ENCODE measurements around the gene AGAP3.

Gene AGAP3

DNA sequence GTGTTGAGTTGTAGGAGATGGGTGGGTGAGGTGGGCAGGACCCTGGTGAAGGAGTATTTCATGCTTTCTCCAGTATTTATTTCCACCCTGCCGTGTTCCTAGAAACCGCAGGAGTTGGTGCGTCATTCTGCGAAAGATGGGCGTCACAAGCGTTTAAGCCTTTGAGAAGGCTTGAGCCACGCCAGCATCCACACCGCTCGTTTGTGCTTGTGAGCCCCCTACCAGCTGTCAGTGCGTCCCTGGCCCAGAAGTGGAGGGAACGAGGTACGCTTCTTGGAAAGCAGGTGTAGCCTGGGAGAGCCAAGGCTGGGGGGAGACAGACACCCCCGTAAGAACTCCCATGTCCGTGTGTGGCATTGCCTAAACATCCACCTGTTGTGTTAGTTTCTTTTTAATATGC, 5.7 kb downstream of the AGAP3 start:
- FAIRE-seq (no peak), DNase-seq (ENCODE audit: insufficient read length, low spot score) (no peak)
- TF ChIP-seq SPI1 (IDR thresholded peaks at IDR 0.05; ENCODE audit: low read depth, low read length), result no peak
- no peak for TF ChIP-seq TAF1 (IDR thresholded peaks at IDR 0.05; ENCODE audit: low read depth, low read length)
- no peak for TF ChIP-seq POLR2A (IDR thresholded peaks at IDR 0.05; ENCODE audit: low read depth, low read length)
- no peak for TF ChIP-seq POU2F2 (IDR thresholded peaks at IDR 0.05; ENCODE audit: low read depth, low read length)
- TF ChIP-seq POLR2AphosphoS5 (IDR thresholded peaks at IDR 0.05; ENCODE audit: low read depth, low read length), result no peak

DNA sequence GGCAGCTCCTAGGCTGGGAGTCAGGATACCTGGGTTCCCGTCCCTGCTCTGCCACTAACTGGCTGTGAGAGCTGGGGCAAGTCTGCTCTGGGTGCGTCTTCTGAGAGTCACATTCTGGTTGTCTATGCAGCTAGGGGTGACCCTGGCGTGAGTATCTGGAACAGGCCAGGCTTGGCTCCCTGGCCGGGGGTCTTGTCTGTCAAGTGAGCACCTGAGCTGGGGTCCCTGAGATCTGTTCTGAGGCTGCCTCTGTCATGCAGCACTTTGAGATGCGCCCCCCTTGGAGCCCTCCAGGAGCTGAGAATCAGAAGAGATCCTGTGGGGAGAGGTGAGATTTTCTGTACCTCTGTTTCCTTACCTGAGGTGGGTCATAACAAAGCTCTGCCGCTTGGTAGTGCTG, 7.5 kb downstream of the AGAP3 start:
- TF ChIP-seq POLR2A (IDR thresholded peaks at IDR 0.05; ENCODE audit: low read depth, low read length) (no peak), PAX5 (IDR thresholded peaks at IDR 0.05; ENCODE audit: insufficient read depth, low read length, severe bottlenecking) (no peak)
- DNase-seq (ENCODE audit: insufficient read length, low spot score) (no peak), FAIRE-seq (no peak)

DNA sequence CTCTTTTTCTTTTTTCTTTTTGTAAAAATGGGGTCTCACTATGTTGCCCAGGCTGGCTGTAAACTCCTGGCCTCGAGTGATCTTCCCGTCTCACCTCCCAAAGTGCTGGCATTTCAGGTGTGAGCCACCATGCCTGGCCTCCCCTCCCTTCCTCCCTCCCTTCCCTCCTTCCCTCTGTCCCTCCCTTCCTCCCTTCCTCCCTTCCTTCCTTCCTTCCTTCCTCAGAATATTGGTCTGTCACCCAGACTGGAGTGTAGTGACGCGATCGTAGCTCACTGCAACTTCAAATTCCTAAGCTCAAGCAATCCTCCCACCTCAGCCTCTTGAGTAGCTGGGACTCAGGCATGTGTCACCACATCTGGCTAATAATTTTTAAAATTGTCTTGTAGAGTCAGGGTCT, 8.4 kb downstream of the AGAP3 start:
- TF ChIP-seq POLR2A (IDR thresholded peaks at IDR 0.05; ENCODE audit: low read depth, low read length), result no peak
- no peak for TF ChIP-seq POLR2AphosphoS5 (IDR thresholded peaks at IDR 0.05; ENCODE audit: low read depth, low read length)
- TF ChIP-seq PAX5 (IDR thresholded peaks at IDR 0.05; ENCODE audit: insufficient read depth, low read length, severe bottlenecking), result no peak
- no peak for TF ChIP-seq TAF1 (IDR thresholded peaks at IDR 0.05; ENCODE audit: low read depth, low read length)
- no peak for TF ChIP-seq SPI1 (IDR thresholded peaks at IDR 0.05; ENCODE audit: low read depth, low read length)
- no peak for TF ChIP-seq POU2F2 (IDR thresholded peaks at IDR 0.05; ENCODE audit: low read depth, low read length)
- no peak for DNase-seq (ENCODE audit: insufficient read length, low spot score)
- no peak for FAIRE-seq

DNA sequence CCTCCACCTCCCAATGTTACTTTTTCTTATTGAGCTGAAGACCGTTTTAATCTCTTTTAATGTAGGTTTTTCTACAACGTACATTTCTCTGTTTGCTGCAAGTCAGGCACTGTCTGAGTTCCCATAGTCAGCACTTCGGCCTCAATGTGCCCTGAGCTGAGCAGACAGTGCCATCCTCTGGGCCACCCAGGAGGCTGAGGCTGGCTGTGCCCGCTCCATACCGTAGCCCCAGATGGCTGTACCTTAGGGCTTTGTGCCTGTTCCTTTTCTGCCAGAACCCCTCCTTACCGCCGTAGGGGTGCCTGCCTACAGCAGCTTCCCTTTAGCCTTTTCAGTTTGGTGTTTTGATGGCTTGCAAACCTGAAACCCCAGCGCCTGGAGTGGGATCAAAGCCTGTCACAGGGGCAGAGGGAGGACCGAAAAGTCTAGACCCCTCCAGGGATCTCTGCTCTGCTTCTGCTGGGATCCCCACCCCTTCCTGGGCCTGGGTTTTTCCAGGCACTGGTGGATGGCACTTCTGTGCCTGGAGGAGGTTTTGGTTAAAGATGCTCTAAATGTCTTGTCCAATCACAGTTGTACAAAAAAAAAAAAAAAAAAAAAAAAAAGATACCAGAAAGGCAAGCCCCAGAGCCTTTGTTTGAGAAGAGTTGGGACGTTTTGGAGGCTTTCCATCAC, 9.0 kb downstream of the AGAP3 start:
- FAIRE-seq, result no peak
- TF ChIP-seq POLR2A (IDR thresholded peaks at IDR 0.05; ENCODE audit: low read depth, low read length) (no peak), POLR2AphosphoS5 (IDR thresholded peaks at IDR 0.05; ENCODE audit: low read depth, low read length) (no peak), POU2F2 (IDR thresholded peaks at IDR 0.05; ENCODE audit: low read depth, low read length) (no peak), SPI1 (IDR thresholded peaks at IDR 0.05; ENCODE audit: low read depth, low read length) (no peak), PAX5 (IDR thresholded peaks at IDR 0.05; ENCODE audit: insufficient read depth, low read length, severe bottlenecking) (no peak), TAF1 (IDR thresholded peaks at IDR 0.05; ENCODE audit: low read depth, low read length) (no peak)
- DNase-seq (ENCODE audit: insufficient read length, low spot score), result no peak

DNA sequence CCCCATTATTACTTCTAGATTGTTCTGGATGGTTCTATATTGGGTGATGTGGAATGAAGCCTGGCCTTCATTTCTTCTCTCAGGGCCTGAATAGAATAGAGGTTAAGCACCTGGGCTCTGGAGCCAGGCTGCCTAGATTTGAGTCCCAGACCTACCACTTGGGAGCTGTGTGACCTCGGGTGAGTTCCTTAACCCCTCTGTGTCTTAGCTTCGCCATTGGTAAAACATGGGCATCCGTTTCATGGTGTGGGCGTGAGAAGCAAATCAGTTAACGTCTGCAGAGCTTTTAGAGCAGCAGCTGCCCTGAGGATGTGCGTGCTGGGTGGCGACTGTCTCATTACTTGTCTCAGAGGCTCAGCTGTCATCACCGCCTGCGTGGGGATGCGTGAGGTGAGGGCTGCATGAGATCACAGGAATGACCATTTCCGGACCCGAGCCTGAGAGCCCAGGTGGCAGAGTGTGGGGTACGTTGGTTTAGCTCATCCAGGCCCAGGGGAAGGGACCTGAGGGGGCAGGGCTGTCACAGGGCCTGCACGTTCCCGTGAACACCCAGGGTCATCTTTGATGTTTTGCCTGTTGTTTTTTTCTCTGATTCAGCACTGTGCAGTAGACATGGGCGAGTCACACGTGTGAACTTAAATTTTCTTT, 9.7 kb downstream of the AGAP3 start:
- FAIRE-seq (no peak), DNase-seq (ENCODE audit: insufficient read length, low spot score) (no peak)
- TF ChIP-seq PAX5 (IDR thresholded peaks at IDR 0.05; ENCODE audit: insufficient read depth, low read length, severe bottlenecking), result no peak
- no peak for TF ChIP-seq POLR2AphosphoS5 (IDR thresholded peaks at IDR 0.05; ENCODE audit: low read depth, low read length)
- TF ChIP-seq POU2F2 (IDR thresholded peaks at IDR 0.05; ENCODE audit: low read depth, low read length), result no peak
- no peak for TF ChIP-seq TAF1 (IDR thresholded peaks at IDR 0.05; ENCODE audit: low read depth, low read length)
- TF ChIP-seq POLR2A (IDR thresholded peaks at IDR 0.05; ENCODE audit: low read depth, low read length), result no peak
- no peak for TF ChIP-seq SPI1 (IDR thresholded peaks at IDR 0.05; ENCODE audit: low read depth, low read length)

DNA sequence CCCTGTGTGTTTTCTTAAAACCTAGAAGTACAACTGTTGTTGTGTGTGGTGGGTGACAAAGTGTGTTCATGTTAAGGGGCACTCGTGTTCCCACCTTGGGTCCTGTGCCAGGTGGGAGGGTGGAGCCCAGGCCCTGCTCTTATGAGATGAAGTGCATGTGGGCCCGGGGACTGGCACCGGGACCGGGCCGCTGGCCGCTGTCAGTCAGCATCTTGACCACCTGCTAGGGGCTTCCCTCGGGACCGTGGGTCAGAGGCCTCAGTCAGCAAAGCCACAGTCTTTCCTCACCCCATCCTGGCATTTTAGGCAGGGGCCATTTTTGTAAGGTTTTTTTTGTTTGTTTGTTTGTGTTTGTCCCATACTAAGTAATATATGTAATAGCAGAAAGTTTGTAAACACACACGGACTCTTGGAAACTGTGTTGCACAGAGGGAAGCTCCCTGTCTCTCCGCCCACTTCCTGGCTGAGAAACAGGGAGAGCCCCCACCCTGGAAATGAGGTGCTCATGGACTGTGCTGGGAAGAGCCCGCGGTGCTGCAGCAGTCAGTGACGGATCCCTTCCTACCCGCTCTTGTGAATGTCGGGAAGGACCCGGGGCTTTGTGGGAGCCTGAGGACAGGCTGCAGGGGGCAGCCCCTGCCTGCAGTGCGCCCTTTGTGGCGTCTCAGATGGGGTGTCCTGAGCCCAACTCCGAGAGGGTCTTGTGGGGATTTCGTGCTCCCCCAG, 13.4 kb downstream of the AGAP3 start:
- no peak for DNase-seq (ENCODE audit: insufficient read length, low spot score)
- no peak for TF ChIP-seq POLR2A (IDR thresholded peaks at IDR 0.05; ENCODE audit: low read depth, low read length)
- no peak for TF ChIP-seq SPI1 (IDR thresholded peaks at IDR 0.05; ENCODE audit: low read depth, low read length)
- no peak for TF ChIP-seq PAX5 (IDR thresholded peaks at IDR 0.05; ENCODE audit: insufficient read depth, low read length, severe bottlenecking)
- no peak for TF ChIP-seq TAF1 (IDR thresholded peaks at IDR 0.05; ENCODE audit: low read depth, low read length)
- TF ChIP-seq POU2F2 (IDR thresholded peaks at IDR 0.05; ENCODE audit: low read depth, low read length), result no peak
- TF ChIP-seq POLR2AphosphoS5 (IDR thresholded peaks at IDR 0.05; ENCODE audit: low read depth, low read length), result no peak
- no peak for FAIRE-seq

DNA sequence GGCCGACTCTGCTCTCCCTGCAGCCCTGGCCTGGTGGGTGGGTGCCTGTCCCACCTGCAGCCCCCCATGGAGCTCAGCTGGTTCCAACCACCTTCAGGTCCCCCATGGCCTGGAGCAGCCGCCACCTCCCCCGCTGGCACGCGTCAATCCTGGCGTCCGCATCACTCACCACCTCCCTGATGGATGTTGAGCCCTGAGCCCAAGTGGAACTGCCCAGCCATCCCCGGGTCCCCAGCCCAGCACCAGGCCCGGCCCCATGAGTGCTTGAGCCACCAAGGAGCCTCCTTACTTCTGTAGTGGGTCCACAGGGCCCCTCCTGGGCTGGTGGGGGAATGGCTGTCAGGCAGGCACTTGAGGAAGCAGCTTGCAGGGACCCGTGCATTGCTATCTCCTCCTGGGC, 14.6 kb downstream of the AGAP3 start:
- FAIRE-seq, result no peak

DNA sequence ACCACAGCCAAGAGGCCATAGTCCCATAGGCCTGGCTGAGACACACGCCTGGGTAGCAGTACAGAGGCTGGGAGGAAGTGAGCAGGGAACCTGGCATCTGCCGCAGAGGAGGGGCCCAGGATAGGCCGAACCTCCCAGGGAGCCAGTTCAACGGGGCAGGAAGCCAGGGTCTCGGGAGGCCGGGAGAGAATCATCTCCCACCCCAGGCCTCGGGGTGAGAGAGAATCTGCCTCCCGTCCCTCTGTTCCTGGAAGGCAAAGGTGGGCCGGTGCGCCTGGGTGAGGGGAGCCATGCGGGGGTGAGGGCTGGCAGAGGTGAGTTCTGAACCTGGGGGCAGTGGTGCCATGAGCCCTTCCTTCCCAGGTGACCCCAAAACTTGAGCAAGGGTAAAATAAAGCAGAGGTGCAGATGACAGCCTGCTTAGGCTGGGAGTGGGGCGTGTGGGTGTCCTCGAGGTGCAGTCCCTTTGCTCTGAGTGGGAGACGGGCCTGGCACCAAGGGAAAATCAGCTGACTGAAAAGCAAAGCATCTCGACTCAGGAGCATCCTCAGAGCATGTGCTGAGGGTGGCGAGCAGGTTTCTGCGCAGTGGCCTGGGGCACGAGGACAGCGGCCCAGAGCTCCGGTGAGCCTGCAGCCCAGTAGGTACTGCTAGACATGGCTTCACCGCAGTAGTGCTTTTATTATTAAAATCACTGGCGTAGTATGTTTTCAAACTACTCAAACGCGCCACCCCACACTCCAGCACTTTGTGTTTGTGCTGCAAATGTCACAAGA, 15.5 kb downstream of the AGAP3 start:
- DNase-seq (ENCODE audit: insufficient read length, low spot score), result no peak
- FAIRE-seq, result no peak
- no peak for TF ChIP-seq TAF1 (IDR thresholded peaks at IDR 0.05; ENCODE audit: low read depth, low read length)
- TF ChIP-seq POLR2A (IDR thresholded peaks at IDR 0.05; ENCODE audit: low read depth, low read length), result no peak
- no peak for TF ChIP-seq POU2F2 (IDR thresholded peaks at IDR 0.05; ENCODE audit: low read depth, low read length)

More for the DNA sequence above, 14.6 kb downstream of the AGAP3 start:
- DNase-seq (ENCODE audit: insufficient read length, low spot score), result no peak
- TF ChIP-seq TAF1 (IDR thresholded peaks at IDR 0.05; ENCODE audit: low read depth, low read length), result no peak

DNA sequence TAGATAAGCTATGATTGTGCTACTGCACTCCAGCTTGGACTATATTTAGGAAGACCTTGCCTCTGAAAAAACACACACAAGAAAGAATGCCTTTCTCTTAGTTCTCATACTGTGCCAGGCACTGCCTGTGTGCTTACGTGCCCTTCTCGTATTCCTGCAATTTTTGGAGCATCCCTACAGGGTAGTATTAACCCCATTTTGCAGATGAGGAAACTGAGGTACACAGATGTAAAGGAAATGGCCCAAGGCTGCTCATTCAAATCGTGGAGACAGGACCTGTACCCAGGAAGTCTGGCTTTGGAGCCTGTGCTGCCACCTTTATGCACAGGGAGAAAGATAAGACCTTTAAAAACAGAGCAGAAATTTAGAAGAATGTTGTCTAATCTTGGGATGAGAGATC, 16.7 kb downstream of the AGAP3 start:
- no peak for FAIRE-seq
- TF ChIP-seq POU2F2 (IDR thresholded peaks at IDR 0.05; ENCODE audit: low read depth, low read length), result no peak
- TF ChIP-seq POLR2AphosphoS5 (IDR thresholded peaks at IDR 0.05; ENCODE audit: low read depth, low read length), result no peak
- TF ChIP-seq SPI1 (IDR thresholded peaks at IDR 0.05; ENCODE audit: low read depth, low read length), result no peak
- no peak for TF ChIP-seq POLR2A (IDR thresholded peaks at IDR 0.05; ENCODE audit: low read depth, low read length)
- no peak for TF ChIP-seq TAF1 (IDR thresholded peaks at IDR 0.05; ENCODE audit: low read depth, low read length)
- TF ChIP-seq PAX5 (IDR thresholded peaks at IDR 0.05; ENCODE audit: insufficient read depth, low read length, severe bottlenecking), result no peak
- DNase-seq (ENCODE audit: insufficient read length, low spot score), result no peak

Measured in GM12891 (cell line).